Measurements from ENCODE around the gene RANBP17.
"Not testable (repeated sequence)": the region's sequence is repeated elsewhere in the genome, so short reads cannot be mapped to it uniquely, and the experiment has no call there.

Gene RANBP17

DNA sequence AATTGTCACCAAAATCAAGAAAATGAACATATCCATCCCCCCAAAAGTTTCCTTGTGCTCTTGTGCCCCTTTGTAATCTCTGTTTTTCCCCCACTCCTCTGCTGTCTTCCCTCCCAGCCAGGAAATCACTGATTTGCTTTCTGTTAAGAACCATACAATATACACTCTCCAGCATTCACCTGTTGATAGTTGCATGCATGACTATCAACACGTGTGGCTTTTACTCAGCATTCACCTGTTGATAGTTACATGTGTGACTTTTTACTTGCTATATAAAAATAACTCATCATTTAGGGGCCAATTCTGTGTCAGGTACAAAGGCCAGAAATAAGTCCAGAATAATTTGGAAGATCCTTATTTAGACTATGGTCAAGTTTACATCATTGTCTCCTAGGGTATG, 6.0 kb downstream of the RANBP17 start:
- no peak for DNase-seq (ENCODE audit: low spot score)

GRCh38 chr5:170870390-170870789, 8.6 kb downstream of the RANBP17 start:
- DNase-seq (ENCODE audit: low spot score) = not testable (repeated sequence)

- DNase-seq (ENCODE audit: low spot score) = no peak
Measured at GRCh38 chr5:170874017-170874416, 12.2 kb downstream of the RANBP17 start.

GRCh38 chr5:170875811-170876210, 14.0 kb downstream of the RANBP17 start:
- no peak for DNase-seq (ENCODE audit: low spot score)

GRCh38 chr5:170880084-170880483, 18.3 kb downstream of the RANBP17 start:
- DNase-seq (ENCODE audit: low spot score) = no peak

GRCh38 chr5:170882345-170882744, 20.5 kb downstream of the RANBP17 start:
- DNase-seq (ENCODE audit: low spot score) = no peak

DNA sequence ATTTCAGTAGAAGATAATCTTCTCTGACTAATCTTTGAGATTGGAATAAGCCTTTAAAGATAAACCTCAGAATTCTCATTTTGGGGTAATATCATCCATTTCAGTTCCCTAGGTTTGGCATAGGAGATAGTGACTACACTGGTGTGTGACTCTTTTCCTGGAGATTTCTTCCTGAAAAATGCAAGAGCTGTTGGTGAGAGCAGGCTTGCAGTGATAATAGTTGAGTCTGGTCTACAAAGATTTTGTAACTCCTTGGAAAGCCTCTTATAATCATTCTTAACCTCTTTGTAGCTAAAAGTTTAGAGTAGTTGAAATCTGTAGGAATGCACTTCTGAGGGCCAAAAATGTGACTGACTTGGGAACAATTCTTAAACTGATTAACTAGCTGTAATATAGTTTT, 23.4 kb downstream of the RANBP17 start:
- DNase-seq (ENCODE audit: low spot score) = no peak

DNA sequence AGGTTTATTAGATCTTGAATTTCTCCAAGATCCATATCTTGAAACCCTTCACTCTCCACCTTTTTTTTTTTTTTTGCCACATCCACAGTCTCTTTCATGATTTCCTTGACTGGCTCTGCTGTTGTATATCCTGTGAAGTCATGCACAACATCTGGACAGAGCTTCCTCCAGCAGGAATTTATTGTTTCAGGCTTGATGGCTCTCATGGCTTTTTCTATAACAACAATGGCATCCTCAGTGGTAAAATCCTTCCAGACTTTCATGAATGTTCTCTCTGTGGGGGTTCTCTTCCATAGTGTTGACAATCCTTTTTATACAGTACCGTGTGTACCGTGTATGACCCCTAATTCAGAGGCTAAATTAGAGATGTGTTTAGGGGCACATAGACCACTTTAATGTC, 24.0 kb downstream of the RANBP17 start:
- no peak for DNase-seq (ENCODE audit: low spot score)

DNA sequence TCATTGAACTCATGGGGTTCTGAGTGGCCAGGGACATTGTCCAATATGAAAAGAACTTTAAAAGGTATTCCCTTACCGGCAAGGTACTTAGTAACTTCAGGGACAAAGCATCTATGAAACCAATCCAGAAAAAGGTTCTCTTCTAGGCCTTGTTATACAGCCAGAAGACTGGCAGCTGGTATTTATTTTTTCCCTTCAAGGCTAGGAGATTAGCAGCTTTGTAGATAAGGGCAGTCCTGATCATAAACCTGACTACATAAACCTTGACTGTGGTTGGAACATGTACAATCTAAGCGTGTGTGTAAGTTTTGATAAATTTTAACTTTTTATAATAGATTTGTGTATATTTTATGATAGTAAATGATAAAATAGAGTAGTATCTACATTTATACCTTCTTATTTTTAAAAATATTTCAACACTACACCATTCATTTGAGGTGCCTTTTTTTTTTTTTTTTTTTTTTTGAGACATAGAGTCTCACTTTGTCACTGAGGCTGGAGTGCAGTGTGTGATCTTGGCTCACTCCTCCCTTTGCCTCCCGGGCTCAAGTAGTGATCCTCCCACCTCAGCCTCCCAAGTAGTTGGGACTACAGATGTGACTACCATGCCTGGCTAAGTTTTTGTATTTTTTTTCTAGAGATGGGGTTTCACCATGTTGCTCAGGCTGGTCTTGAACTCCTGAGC, 24.5 kb downstream of the RANBP17 start:
- DNase-seq (ENCODE audit: low spot score) = no peak

DNA sequence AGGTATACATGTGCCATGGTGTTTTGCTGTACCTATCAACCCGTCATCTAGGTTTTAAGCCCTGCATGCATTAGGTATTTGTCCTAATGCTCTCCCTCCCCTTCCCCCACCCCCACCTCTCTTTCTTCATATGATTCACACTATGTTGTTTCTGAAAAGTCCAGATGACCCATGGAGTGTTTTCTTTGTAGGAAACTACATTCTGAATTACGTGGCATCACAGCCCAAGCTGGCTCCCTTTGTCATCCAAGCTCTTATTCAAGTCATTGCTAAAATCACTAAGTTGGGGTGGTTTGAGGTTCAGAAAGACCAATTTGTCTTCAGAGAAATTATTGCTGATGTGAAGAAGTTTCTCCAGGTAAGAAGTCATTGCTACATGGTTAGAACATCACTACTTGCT, 30.4 kb downstream of the RANBP17 start:
- no peak for DNase-seq (ENCODE audit: low spot score)

DNA sequence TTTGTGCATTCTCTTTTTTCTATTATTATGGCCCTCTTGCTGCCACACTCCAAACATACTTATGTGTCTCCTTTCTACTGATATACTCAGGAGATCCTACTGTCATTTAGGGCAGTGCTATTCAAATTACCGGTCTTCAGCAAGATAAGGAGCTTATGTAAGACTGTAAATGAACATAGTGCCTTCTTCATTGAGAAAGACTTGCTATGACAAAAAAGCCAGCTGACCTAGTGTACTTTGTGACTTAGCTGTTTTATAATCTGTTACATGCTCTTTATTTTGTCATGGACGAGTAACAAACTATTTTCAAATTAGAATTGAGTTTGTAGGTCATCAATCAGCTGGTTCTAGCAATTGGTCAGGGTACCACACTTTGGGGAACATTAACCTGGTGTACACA, 32.8 kb downstream of the RANBP17 start:
- no peak for DNase-seq (ENCODE audit: low spot score)

DNA sequence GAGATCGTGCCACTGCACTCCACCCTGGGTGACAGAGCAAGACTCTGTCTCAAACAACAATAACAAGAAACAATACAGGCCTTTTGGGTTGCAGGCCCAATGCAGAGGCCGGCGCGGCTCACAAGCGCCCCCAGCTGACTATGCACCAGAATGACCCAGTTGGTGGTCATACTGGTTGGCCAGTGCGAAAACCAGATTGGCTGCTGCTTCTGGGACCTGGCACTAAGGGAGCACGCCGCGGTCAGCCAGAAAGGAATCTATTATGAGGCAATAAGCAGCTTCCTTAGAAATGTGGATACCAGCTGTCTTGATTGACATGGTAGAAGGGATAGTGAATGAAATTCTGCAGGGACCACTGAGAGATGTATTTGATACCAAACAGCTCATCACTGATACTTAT, 35.0 kb downstream of the RANBP17 start:
- DNase-seq (ENCODE audit: low spot score) = peak; percentile 1

DNA sequence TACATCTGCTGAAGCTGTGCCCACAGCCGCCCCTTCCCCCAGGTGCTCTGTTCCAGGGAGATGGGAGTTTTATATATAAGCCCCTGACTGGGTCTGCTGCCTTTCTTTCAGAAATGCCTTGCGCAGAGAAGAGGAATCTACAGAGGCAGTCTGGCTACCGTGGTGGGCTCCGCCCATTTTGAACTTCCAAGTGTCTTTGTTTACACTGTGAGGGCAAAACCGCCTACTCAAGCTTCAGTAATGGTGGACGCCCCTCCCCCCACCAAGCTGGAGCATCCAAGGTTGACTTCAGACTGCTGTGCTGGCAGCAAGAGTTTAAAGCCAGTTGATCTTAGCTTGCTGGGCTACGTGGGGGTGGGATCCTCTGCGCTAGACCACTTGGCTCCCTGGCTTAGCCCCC, 41.3 kb downstream of the RANBP17 start:
- no peak for DNase-seq (ENCODE audit: low spot score)

GRCh38 chr5:170907758-170908157, 45.9 kb downstream of the RANBP17 start:
- DNase-seq (ENCODE audit: low spot score) = no peak

- DNase-seq (ENCODE audit: low spot score) = no peak
Measured at GRCh38 chr5:170913573-170913972, 51.8 kb downstream of the RANBP17 start.

- peak; percentile 1 for DNase-seq (ENCODE audit: low spot score)
Measured at GRCh38 chr5:170917113-170917512, 55.3 kb downstream of the RANBP17 start.

GRCh38 chr5:170920196-170920595, 58.4 kb downstream of the RANBP17 start:
- DNase-seq (ENCODE audit: low spot score) = no peak

- not testable (repeated sequence) for DNase-seq (ENCODE audit: low spot score)
Measured at GRCh38 chr5:170922331-170922730, 60.5 kb downstream of the RANBP17 start.

GRCh38 chr5:170923910-170924620, 62.2 kb downstream of the RANBP17 start:
- no peak for DNase-seq (ENCODE audit: low spot score)

DNA sequence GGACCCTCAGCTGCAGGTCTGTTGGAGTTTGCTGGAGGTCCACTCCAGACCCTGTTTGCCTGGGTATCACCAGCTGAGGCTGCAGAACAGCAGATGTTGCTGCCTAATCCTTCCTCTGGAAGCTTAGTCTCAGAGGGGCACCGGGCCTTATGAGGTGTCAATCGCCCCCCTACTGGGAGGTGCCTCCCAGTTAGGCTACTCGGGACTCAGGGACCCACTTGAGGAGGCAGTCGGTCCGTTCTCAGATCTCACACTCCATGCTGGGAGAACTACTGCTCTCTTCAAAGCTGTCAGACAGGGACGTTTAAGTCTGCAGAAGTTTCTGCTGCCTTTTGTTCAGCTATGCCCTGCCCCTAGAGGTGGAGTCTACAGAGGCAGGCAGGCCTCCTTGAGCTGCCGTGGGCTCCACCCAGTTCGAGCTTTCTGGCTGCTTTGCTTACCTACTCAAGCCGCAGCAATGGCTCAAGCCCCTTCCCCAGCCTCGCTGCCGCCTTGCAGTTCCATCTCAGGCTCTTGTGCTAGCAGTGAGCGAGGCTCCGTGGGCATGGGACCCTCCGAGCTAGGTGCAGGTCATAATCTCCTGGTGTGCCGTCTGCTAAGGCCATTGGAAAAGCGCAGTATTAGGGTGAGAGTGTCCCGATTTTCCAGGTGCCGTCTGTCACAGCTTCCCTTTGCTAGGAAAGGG, 73.9 kb downstream of the RANBP17 start:
- DNase-seq (ENCODE audit: low spot score) = not testable (repeated sequence)

DNA sequence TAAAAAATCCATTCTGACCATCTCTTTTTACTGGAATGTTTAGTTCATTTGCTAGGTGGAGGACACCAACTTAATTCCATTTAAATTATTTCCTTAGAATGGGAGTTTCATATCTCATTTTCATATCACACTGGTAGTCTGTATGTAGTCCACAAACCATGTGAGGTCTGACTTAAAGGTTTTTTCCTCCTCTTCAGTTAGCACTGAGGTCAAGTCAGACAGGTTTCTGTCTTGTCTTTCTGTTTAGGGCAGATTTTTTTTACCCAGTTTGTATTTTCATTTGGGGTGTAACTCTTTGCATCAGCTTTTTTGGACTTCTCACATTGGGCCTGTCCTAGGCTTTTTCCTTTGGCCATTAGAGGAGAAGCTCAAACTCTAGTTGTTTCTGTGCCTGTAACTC, 75.3 kb downstream of the RANBP17 start:
- no peak for DNase-seq (ENCODE audit: low spot score)

GRCh38 chr5:170937914-170938313, 76.1 kb downstream of the RANBP17 start:
- no peak for DNase-seq (ENCODE audit: low spot score)

DNA sequence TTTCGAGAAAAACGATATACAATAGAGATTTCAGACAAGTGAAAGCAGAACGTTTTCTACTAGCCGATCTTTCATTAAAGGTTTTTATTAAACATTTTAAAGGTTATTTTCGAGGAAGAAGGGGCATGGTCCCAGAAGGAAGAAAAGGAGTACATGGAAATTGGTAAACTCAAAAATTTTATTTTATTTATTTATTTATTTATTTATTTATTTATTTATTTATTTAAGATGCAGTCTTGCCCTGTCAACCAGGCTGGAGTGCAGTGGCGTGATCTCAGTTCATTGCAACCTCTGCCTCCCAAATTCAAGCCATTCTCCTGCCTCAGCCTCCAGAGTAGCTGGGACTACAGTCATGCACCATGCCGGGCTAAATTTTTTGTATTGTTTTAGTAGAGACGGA, 77.4 kb downstream of the RANBP17 start:
- DNase-seq (ENCODE audit: low spot score) = no peak

All from COLO829 (cell line).